ENCODE results near the gene FAM217A. TPM values are rescaled to one million over a fixed set of nuclear protein-coding genes. Genes with fewer than 3 reads are reported as not detected.
A peak's percentile ranks its signal among the peaks of the same experiment; 100 is the strongest.
"Not testable (repeated sequence)": the region's sequence is repeated elsewhere in the genome, so short reads cannot be mapped to it uniquely, and the experiment has no call there.

FAM217A gene
- polyA plus RNA-seq, 2 of the 4 experiments (the other 2 are of a cell fraction) = not detected

GRCh38 chr6:4109363-4109815, 30.5 kb upstream of the FAM217A start:
- POLR2A ChIA-PET; DNase-seq (ENCODE audit: low read depth in 1 of 2, low spot score in 1 of 2); H3K4me3 ChIP-seq; CTCF ChIA-PET; ATAC-seq; FAIRE-seq; H3K9me3 ChIP-seq; H3K4me1 ChIP-seq: not testable (repeated sequence)
- H3K27ac ChIP-seq = peak overlapping the region in 1 of 2 experiments; percentile 31; a peak in 1 of 6 replicates
- peak overlapping the region; percentile 50 for H3K4me2 ChIP-seq
- WGBS (ENCODE audit: missing lambda C conversion rate) = 39% methylated on average over 4 of the region's 4 CpGs

- H3K27ac ChIP-seq = no peak overlapping the region
- H3K4me1 ChIP-seq = peaks cover 7% of the 10 kb centered on the region; the same call in 1 of the 3 replicates
- DNase-seq (ENCODE audit: low read depth in 1 of 2, low spot score in 1 of 2) = no peak
- CTCF ChIA-PET = no interaction called here
- no peak overlapping the region for H3K4me3 ChIP-seq
- ATAC-seq = no peak
- FAIRE-seq = no peak
- no peak overlapping the region for H3K4me2 ChIP-seq
- no peak for TF ChIP-seq PBX3 (IDR thresholded peaks at IDR 0.05)
- no peak for TF ChIP-seq CHD2 (IDR thresholded peaks at IDR 0.05; ENCODE audit: low read length, partially characterized antibody)
- TF ChIP-seq ATOH8 (CRISPR knock-in tag; IDR thresholded peaks at IDR 0.05; ENCODE audit: low read depth) = no peak
- TF ChIP-seq EP300 (IDR thresholded peaks at IDR 0.05) = no peak
- TF ChIP-seq MAFK (IDR thresholded peaks at IDR 0.05; ENCODE audit: partially characterized antibody) = no peak
- no peak for TF ChIP-seq EHMT2 (IDR thresholded peaks at IDR 0.05; ENCODE audit: low read depth)
- TF ChIP-seq FOSL2 (IDR thresholded peaks at IDR 0.05) = no peak
- no peak for TF ChIP-seq FOSL2 (CRISPR knock-in tag; IDR thresholded peaks at IDR 0.05)
- no peak for TF ChIP-seq HMGXB4 (CRISPR knock-in tag; IDR thresholded peaks at IDR 0.05; ENCODE audit: borderline replicate concordance)
- TF ChIP-seq HEYL (CRISPR knock-in tag; IDR thresholded peaks at IDR 0.05) = no peak
- no peak for TF ChIP-seq BCL3 (IDR thresholded peaks at IDR 0.05)
- no peak for TF ChIP-seq MYC (IDR thresholded peaks at IDR 0.05; ENCODE audit: borderline replicate concordance, low read length)
- no peak for TF ChIP-seq KDM5A (IDR thresholded peaks at IDR 0.05)
- TF ChIP-seq RNF2 (IDR thresholded peaks at IDR 0.05; ENCODE audit: borderline replicate concordance, low read depth) = no peak
- no peak for TF ChIP-seq ZNF302 (CRISPR knock-in tag; IDR thresholded peaks at IDR 0.05)
- TF ChIP-seq NFE2L2 (conservative IDR thresholded peaks at IDR 0.05; ENCODE audit: low read length) = no peak
- H3K9me3 ChIP-seq = 0 out of 3 replicates have a peak, but pooled peaks cover 4% of the 10 kb centered on the region
- POLR2A ChIA-PET = no interaction called here
- 76% methylated on average over 9 of the region's 9 CpGs for WGBS (ENCODE audit: missing lambda C conversion rate)
These were observed 29.7 kb upstream of the FAM217A start for GRCh38 chr6:4108561-4109093.

GRCh38 chr6:4107873-4108272, 28.9 kb upstream of the FAM217A start:
- ChIA-PET CTCF (no interaction called here), POLR2A (no interaction called here)
- ATAC-seq = no peak
- no peak for DNase-seq (ENCODE audit: low read depth in 1 of 2, low spot score in 1 of 2)
- Histone ChIP-seq H3K27ac (no peak overlapping the region), H3K4me3 (no peak overlapping the region), H3K9me3 (no peaks in the 10 kb centered on the region), H3K4me2 (no peak overlapping the region), H3K4me1 (peaks cover 7% of the 10 kb centered on the region; the same call in 1 of the 3 replicates)
- 70% methylated on average over 2 of the region's 2 CpGs for WGBS (ENCODE audit: missing lambda C conversion rate)
- FAIRE-seq = no peak
- TF ChIP-seq JUN (IDR thresholded peaks at IDR 0.05) (no peak), ESRRA (IDR thresholded peaks at IDR 0.05; ENCODE audit: borderline replicate concordance, low read length) (no peak), BHLHE40 (IDR thresholded peaks at IDR 0.05; ENCODE audit: low read depth, low read length) (no peak), HEYL (CRISPR knock-in tag; IDR thresholded peaks at IDR 0.05) (no peak), RAD21 (conservative IDR thresholded peaks at IDR 0.05 in 1 of 2, IDR thresholded peaks at IDR 0.05 in 1 of 2) (no peak), NFE2L2 (conservative IDR thresholded peaks at IDR 0.05; ENCODE audit: low read length) (no peak), RFX5 (IDR thresholded peaks at IDR 0.05) (no peak), FOXS1 (CRISPR knock-in tag; IDR thresholded peaks at IDR 0.05) (no peak), FOSB (CRISPR knock-in tag; IDR thresholded peaks at IDR 0.05) (no peak), ZFP36 (IDR thresholded peaks at IDR 0.05; ENCODE audit: borderline replicate concordance, partially characterized antibody) (no peak), MAFK (IDR thresholded peaks at IDR 0.05; ENCODE audit: partially characterized antibody) (no peak), CHD4 (IDR thresholded peaks at IDR 0.05; ENCODE audit: borderline replicate concordance) (no peak), RARB (CRISPR knock-in tag; IDR thresholded peaks at IDR 0.05) (no peak), HMGXB4 (CRISPR knock-in tag; IDR thresholded peaks at IDR 0.05; ENCODE audit: borderline replicate concordance) (no peak), RCOR1 (IDR thresholded peaks at IDR 0.05; ENCODE audit: low read depth, low read length) (no peak), NPAS2 (CRISPR knock-in tag; IDR thresholded peaks at IDR 0.05; ENCODE audit: borderline replicate concordance) (no peak)
